OCI-LY1 (cell line): ENCODE results near the gene ARHGAP18.

Source experiments
- H2AFZ ChIP-seq: fragments of 200-600 bp; sonication (generic), shearing (Covaris generic); 2 replicates; pipeline ENCODE4 v1.6.0; 2014; ENCODE audit warnings: antibody characterized with exemption, mild to moderate bottlenecking, low read length
- H3F3A ChIP-seq: fragments of 200-600 bp; sonication (generic), shearing (Covaris generic); 2 replicates; pipeline ENCODE4 v1.6.0; 2014; ENCODE audit warnings: mild to moderate bottlenecking, antibody characterized with exemption, low read length, moderate library complexity; ENCODE audit not compliant: insufficient read depth
- H3K27ac ChIP-seq: fragments of 200-600 bp; sonication (generic); 2 replicates; pipeline ENCODE4 v1.5.1; 2014; ENCODE audit warnings: low read length, mixed run types, mild to moderate bottlenecking, low read depth; ENCODE audit not compliant: poor library complexity, severe bottlenecking
- H3K27me3 ChIP-seq: fragments of 200-600 bp; sonication (generic); 2 replicates; pipeline ENCODE4 v1.6.0; 2014; ENCODE audit warnings: antibody characterized with exemption, mild to moderate bottlenecking, low read length, moderate library complexity; ENCODE audit not compliant: insufficient read depth
- H3K36me3 ChIP-seq: fragments of 200-600 bp; sonication (generic); 2 replicates; pipeline ENCODE4 v1.6.1; 2014; ENCODE audit warnings: mild to moderate bottlenecking, antibody characterized with exemption, low read length, moderate library complexity, mixed read lengths; ENCODE audit not compliant: insufficient read depth
- H3K4me1 ChIP-seq: fragments of 200-600 bp; sonication (generic); 2 replicates; pipeline ENCODE4 v1.5.1; 2014; ENCODE audit warnings: mild to moderate bottlenecking, low read length, moderate library complexity; ENCODE audit not compliant: insufficient read depth, severe bottlenecking
- H3K4me2 ChIP-seq: fragments of 200-600 bp; sonication (generic), shearing (Covaris generic); 2 replicates; pipeline ENCODE4 v1.6.1; 2014; ENCODE audit warnings: low read length
- H3K4me3 ChIP-seq: fragments of 200-600 bp; sonication (generic); 2 replicates; pipeline ENCODE4 v1.5.1; 2014; ENCODE audit warnings: low read length, low read depth, mild to moderate bottlenecking, mixed read lengths; ENCODE audit not compliant: poor library complexity, severe bottlenecking
- H3K79me2 ChIP-seq: fragments of 200-600 bp; shearing (Covaris generic); 2 replicates; pipeline ENCODE4 v1.6.1; 2016; ENCODE audit warnings: mixed run types, low read length, mixed read lengths; ENCODE audit not compliant: insufficient read depth
- H3K9ac ChIP-seq: fragments of 200-600 bp; sonication (generic), shearing (Covaris generic); 2 replicates; pipeline ENCODE4 v1.6.1; 2014; ENCODE audit warnings: mild to moderate bottlenecking, low read length, mixed read lengths
- H3K9me2 ChIP-seq: fragments of 200-600 bp; sonication (generic), shearing (Covaris generic); 2 replicates; pipeline ENCODE4 v1.6.1; 2014; ENCODE audit warnings: low read depth, mild to moderate bottlenecking, low read length, mixed read lengths
- H3K9me3 ChIP-seq: fragments of 200-600 bp; shearing (Covaris generic); 2 replicates; pipeline ENCODE4 v1.6.1; 2014; ENCODE audit warnings: low read length, mixed read lengths
- H4K20me1 ChIP-seq: fragments of 200-600 bp; sonication (generic), shearing (Covaris generic); 2 replicates; pipeline ENCODE4 v1.6.0; 2016; ENCODE audit warnings: mild to moderate bottlenecking, low read length; ENCODE audit not compliant: insufficient read depth
- EZH2 ChIP-seq: fragments of 200-600 bp; sonication (generic), shearing (Covaris generic); IDR thresholded peaks from 2 replicates; pipeline ENCODE4 v1.8.0; 2017; ENCODE audit warnings: borderline replicate concordance, mixed run types, mild to moderate bottlenecking, antibody characterized with exemption, low read length, moderate library complexity, mixed read lengths
- TF ChIP-seq, protein P1 (sequence below): fragments of 200-600 bp; sonication (generic), shearing (Covaris generic); IDR thresholded peaks from 2 replicates; pipeline ENCODE4 v1.5.1; 2017; ENCODE audit warnings: mild to moderate bottlenecking, antibody characterized with exemption, low read length, moderate library complexity, mixed read lengths

The ARHGAP18 gene

DNA sequence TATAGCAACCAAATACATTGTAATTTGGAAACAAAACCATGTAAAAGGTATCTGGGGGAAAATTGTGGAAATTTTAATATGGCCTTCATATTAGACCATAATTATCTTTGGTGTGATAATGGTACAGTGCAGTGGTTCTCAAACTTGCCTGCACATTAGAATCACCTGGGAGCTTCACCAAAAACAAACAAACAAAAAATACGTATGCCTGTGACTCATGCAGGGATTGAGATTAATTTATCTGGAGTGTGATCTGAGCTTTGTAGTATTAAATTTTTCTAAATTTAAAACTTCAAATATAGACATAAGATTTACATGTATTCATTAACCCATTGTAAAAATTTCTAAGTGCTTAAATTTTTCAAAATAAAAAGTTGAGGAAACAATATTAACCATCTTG, 31.5 kb downstream of the ARHGAP18 start:
- Histone ChIP-seq H3K27ac (no peak overlapping the region), H3K4me3 (no peak overlapping the region), H2AFZ (no peak overlapping the region), H3K27me3 (no peaks in the 10 kb centered on the region), H3K36me3 (no peaks in the 10 kb centered on the region), H3K9me2 (no peaks in the 10 kb centered on the region), H4K20me1 (no peaks in the 10 kb centered on the region), H3K79me2 (no peaks in the 10 kb centered on the region), H3F3A (no peaks in the 10 kb centered on the region), H3K4me2 (no peak overlapping the region), H3K9ac (no peak overlapping the region), H3K9me3 (no peaks in the 10 kb centered on the region), H3K4me1 (peaks cover 2% of the 10 kb centered on the region)
- TF ChIP-seq EZH2 = no peak
- TF ChIP-seq, protein P1, sequence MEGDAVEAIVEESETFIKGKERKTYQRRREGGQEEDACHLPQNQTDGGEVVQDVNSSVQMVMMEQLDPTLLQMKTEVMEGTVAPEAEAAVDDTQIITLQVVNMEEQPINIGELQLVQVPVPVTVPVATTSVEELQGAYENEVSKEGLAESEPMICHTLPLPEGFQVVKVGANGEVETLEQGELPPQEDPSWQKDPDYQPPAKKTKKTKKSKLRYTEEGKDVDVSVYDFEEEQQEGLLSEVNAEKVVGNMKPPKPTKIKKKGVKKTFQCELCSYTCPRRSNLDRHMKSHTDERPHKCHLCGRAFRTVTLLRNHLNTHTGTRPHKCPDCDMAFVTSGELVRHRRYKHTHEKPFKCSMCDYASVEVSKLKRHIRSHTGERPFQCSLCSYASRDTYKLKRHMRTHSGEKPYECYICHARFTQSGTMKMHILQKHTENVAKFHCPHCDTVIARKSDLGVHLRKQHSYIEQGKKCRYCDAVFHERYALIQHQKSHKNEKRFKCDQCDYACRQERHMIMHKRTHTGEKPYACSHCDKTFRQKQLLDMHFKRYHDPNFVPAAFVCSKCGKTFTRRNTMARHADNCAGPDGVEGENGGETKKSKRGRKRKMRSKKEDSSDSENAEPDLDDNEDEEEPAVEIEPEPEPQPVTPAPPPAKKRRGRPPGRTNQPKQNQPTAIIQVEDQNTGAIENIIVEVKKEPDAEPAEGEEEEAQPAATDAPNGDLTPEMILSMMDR = no peak

DNA sequence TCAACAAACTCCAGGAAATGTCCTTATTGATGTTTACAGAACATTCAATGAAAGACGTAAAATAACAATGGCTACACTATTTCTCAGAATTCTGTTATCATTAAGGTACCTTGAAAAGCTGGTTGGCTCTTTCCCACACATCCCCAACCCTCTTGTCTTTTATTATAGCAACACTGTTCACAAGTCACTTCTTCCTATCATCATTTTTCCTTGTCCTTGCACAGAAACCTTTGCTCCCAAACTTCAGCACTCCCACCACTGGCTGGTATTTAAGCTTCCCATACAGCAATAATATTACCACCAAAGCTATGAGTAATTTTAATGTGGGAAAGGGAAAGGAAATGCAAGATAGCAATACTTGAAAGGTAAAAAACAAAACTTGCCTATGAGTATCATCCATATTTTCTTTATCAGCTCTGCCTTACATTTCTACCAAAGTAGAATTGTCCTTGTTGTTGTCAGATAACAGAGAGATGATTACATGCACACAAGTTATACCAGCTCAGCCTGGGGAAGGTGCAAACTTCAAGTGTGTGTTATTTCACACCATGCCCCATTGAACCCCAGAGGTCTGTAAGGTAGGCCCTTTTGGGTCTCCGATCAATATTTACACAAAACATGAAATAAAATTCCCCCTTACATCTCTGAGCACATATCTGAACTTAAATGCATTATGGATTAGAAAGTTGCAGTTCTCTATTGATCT, 32.2 kb downstream of the ARHGAP18 start:
- Histone ChIP-seq H3K79me2 (no peaks in the 10 kb centered on the region), H3K4me3 (no peak overlapping the region), H3K4me2 (no peak overlapping the region), H3K27me3 (no peaks in the 10 kb centered on the region), H3K9me3 (no peaks in the 10 kb centered on the region), H3K36me3 (no peaks in the 10 kb centered on the region), H3K27ac (no peak overlapping the region), H3K9ac (no peak overlapping the region), H3K9me2 (no peaks in the 10 kb centered on the region), H4K20me1 (no peaks in the 10 kb centered on the region), H3K4me1 (no peaks in the 10 kb centered on the region), H3F3A (no peaks in the 10 kb centered on the region), H2AFZ (no peak overlapping the region)
- TF ChIP-seq EZH2 = no peak
- TF ChIP-seq, protein P1 = no peak

DNA sequence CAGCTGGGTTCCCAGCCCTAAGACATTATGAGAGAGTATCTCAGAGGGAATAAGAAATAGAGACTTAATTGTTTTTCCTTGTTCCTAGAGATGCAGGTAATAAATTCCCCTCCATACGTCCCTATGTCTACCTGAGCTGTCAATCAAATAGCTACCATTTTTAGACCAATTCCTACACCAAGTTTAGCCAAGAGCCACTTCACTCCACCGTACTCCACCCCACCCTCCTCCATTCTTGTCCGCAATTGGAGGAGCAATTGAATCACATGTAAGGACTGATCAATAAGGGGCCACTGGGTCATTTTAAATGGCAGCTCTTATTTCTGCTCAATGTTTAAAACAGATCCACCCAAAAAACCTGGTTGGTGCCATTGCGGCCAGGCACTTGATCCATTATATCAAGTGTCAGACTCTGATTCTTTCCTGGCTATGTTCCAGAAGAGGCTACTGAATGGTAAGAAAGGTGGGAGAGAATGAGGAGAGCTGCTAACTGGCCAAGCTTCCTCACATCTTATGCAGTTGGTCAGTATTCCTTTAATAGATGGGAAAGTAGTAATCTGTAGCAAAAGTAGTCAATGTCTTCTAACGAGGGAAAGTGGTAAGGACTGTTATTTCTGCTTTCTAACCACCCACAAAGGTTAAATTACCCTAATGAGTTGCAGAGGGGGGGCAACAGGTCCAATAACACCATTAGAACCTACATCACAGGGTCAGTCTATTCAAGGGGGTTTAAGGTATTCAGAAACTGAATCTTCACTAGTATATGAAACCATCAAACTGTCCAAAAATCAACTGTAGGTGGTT, 34.1 kb downstream of the ARHGAP18 start:
- no peaks in the 10 kb centered on the region for H3F3A ChIP-seq
- no peak for TF ChIP-seq EZH2
- TF ChIP-seq, protein P1 = no peak
- H3K4me1 ChIP-seq = peaks cover 8% of the 10 kb centered on the region
- H3K9me2 ChIP-seq = no peaks in the 10 kb centered on the region
- H2AFZ ChIP-seq = no peak overlapping the region
- no peaks in the 10 kb centered on the region for H3K9me3 ChIP-seq
- no peaks in the 10 kb centered on the region for H3K27me3 ChIP-seq
- no peak overlapping the region for H3K9ac ChIP-seq
- no peak overlapping the region for H3K4me3 ChIP-seq
- H3K79me2 ChIP-seq = no peaks in the 10 kb centered on the region
- no peak overlapping the region for H3K27ac ChIP-seq
- no peak overlapping the region for H3K4me2 ChIP-seq
- H4K20me1 ChIP-seq = no peaks in the 10 kb centered on the region
- H3K36me3 ChIP-seq = no peaks in the 10 kb centered on the region
